ENCODE results near the gene EFNA2.

DNA sequence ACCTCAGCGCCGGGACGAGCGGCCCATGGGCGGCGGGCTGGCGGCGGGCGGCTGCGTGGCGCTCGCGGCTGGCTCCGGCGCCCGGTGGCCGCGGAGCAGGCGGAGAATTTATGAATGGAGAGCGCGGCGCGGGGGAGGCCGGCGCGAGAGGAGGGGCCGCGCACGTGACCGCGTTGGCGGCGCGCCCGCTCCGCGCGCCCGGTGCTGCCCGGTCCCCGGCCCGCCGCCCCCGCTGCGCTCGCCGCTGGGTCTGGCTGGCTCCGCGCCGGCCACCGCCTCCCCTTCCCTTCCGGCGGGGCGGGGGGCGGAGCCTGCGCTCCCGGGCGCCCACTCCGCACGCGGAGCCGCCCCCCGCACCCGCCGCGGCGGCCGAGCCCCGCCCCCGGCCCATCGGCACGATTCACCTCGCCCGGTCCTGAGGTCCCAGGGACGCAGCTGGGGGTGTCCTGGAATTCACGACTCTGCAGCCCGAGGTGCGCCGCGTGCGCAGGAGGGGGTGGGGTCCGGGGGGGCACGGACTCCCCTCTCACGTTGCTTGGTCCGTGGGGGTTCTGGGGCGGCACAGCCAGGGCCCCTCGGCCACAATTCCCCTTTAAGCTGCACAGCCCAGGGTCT lies 47.8 kb upstream of the EFNA2 start, which contains the start of gene CBARP:
- no peak for TF ChIP-seq SMC3 (IDR thresholded peaks at IDR 0.05)
- TF ChIP-seq, protein P1, sequence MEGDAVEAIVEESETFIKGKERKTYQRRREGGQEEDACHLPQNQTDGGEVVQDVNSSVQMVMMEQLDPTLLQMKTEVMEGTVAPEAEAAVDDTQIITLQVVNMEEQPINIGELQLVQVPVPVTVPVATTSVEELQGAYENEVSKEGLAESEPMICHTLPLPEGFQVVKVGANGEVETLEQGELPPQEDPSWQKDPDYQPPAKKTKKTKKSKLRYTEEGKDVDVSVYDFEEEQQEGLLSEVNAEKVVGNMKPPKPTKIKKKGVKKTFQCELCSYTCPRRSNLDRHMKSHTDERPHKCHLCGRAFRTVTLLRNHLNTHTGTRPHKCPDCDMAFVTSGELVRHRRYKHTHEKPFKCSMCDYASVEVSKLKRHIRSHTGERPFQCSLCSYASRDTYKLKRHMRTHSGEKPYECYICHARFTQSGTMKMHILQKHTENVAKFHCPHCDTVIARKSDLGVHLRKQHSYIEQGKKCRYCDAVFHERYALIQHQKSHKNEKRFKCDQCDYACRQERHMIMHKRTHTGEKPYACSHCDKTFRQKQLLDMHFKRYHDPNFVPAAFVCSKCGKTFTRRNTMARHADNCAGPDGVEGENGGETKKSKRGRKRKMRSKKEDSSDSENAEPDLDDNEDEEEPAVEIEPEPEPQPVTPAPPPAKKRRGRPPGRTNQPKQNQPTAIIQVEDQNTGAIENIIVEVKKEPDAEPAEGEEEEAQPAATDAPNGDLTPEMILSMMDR (IDR thresholded peaks at IDR 0.05) = no peak
- TF ChIP-seq HEYL (CRISPR knock-in tag; IDR thresholded peaks at IDR 0.05) = no peak
- no peak for TF ChIP-seq RFX5 (IDR thresholded peaks at IDR 0.05)
- TF ChIP-seq, protein P2, sequence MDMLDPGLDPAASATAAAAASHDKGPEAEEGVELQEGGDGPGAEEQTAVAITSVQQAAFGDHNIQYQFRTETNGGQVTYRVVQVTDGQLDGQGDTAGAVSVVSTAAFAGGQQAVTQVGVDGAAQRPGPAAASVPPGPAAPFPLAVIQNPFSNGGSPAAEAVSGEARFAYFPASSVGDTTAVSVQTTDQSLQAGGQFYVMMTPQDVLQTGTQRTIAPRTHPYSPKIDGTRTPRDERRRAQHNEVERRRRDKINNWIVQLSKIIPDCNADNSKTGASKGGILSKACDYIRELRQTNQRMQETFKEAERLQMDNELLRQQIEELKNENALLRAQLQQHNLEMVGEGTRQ (IDR thresholded peaks at IDR 0.05) = no peak
- TF ChIP-seq EP300 (IDR thresholded peaks at IDR 0.05) = no peak
- TF ChIP-seq NFE2L2 (conservative IDR thresholded peaks at IDR 0.05; ENCODE audit: low read length) = no peak
- no peak for TF ChIP-seq CEBPB (IDR thresholded peaks at IDR 0.05)
- no peak for TF ChIP-seq REST (IDR thresholded peaks at IDR 0.05)
- TF ChIP-seq NR3C1 (IDR thresholded peaks at IDR 0.05) = no peak

All from A549 (cell line).